Aorta (tissue), 5 donors: ENCODE measurements around the gene AXIN2. TPM values are rescaled to one million over a fixed set of nuclear protein-coding genes. Genes with fewer than 3 reads are reported as not detected.
A peak's percentile ranks its signal among the peaks of the same experiment; 100 is the strongest.

ENCODE experiments used
- ATAC-seq: fragments of 200-7000 bp; cut with Tn5 transposase; one replicate; pipeline ENCODE4 v1.9.1; 2022; ENCODE audit warnings: moderate library complexity; ENCODE audit not compliant: low FRiP score
- DNase-seq, 2 donors: peaks; one replicate each; pipeline ENCODE4 v3.0.0-alpha.2; 2020
- H3K27ac ChIP-seq, 2 donors: one replicate each; pipeline ENCODE4 v1.5.1; 2013; ENCODE audit warnings: low read length in 2 of 2, mild to moderate bottlenecking in 2 of 2, moderate library complexity in 2 of 2, control low read depth in 1 of 2, inconsistent platforms in 1 of 2, low read depth in 1 of 2
- H3K27me3 ChIP-seq, 2 donors: one replicate each; pipeline ENCODE4 v1.6.1; 2013; ENCODE audit warnings: control low read depth in 1 of 2, low read length in 1 of 2, mild to moderate bottlenecking in 1 of 2, moderate library complexity in 1 of 2; ENCODE audit not compliant: insufficient read depth in 2 of 2, control insufficient read depth in 1 of 2
- H3K36me3 ChIP-seq, 2 donors: one replicate each; pipeline ENCODE4 v1.6.1; 2013; ENCODE audit warnings: control low read depth in 1 of 2, low read length in 1 of 2, mild to moderate bottlenecking in 1 of 2; ENCODE audit not compliant: insufficient read depth in 2 of 2, control insufficient read depth in 1 of 2
- H3K4me1 ChIP-seq, 2 donors: one replicate each; pipeline ENCODE4 v1.6.1; 2013; ENCODE audit warnings: low read length in 2 of 2, control low read depth in 1 of 2, mild to moderate bottlenecking in 1 of 2, moderate library complexity in 1 of 2; ENCODE audit not compliant: insufficient read depth in 2 of 2, control insufficient read depth in 1 of 2
- H3K4me3 ChIP-seq, 2 donors: one replicate each; pipeline ENCODE4 v1.5.1; 2013; ENCODE audit warnings: low read length in 2 of 2, control low read depth in 1 of 2, mild to moderate bottlenecking in 1 of 2
- H3K9me3 ChIP-seq: one replicate; pipeline ENCODE4 v1.6.1; 2013; ENCODE audit warnings: mild to moderate bottlenecking, low read length; ENCODE audit not compliant: control insufficient read depth
- WGBS, 2 donors: extraction: QIAGEN DNeasy Blood & Tissue Kit; methylation state at CpG; one replicate each; pipeline ENCODE4 v1.1.7; 2013; 5-methylcytosine and 5-hydroxymethylcytosine counted together
- intact Hi-C, 2 donors: fragments of 100-400 bp; cut with DNase I; formaldehyde crosslinking; loops; one replicate each; pipeline versions ENCODE4 v1.14.2 to v1.15.0; 2022
- polyA plus RNA-seq, 2 donors: library from polyadenylated mRNA; stranded (reverse); fragments of 200-250 nt; gene quantifications; one replicate each; pipeline ENCODE4 v1.2.3, GENCODE V29; 2013
- total RNA-seq, 2 donors: library from RNA; stranded (reverse); fragmentation: NEBNext Ultra II Directional; extraction: Animal tissue kit (Norgen Biotek cat#: 25700); gene quantifications; one replicate each; pipeline ENCODE4 v1.2.1, GENCODE V29; 2021
- donor health status: healthy with polysubstance abuse.
- donor health status: Bipolar disorder and iron deficiency.
- donor health status: DM: no; HTN: no; CAD: no.
- donor health status: DM: no; HTN: no; CAD: no.
- donor health status: DM: yes; HTN: yes; CAD: no.

Gene AXIN2
- total and polyA plus RNA-seq, 4 donors, result 6.3 to 13.8 (median 11.4) TPM

GRCh38 chr17:65504141-65504540 lies 57.3 kb downstream of the AXIN2 start:
- DNase-seq, result no peak
- ATAC-seq, result no peak
- Histone ChIP-seq H3K4me3 (no peak overlapping the region), H3K27me3 (no peaks in the 10 kb centered on the region), H3K27ac (no peak overlapping the region), H3K4me1 (no peaks in the 10 kb centered on the region), H3K9me3 (peaks cover 2% of the 10 kb centered on the region), H3K36me3 (no peaks in the 10 kb centered on the region)
- 37 to 46% methylated on average over 9 of the region's 9 CpGs for WGBS, 2 donors
- intact Hi-C loops, result no loop called here

DNA sequence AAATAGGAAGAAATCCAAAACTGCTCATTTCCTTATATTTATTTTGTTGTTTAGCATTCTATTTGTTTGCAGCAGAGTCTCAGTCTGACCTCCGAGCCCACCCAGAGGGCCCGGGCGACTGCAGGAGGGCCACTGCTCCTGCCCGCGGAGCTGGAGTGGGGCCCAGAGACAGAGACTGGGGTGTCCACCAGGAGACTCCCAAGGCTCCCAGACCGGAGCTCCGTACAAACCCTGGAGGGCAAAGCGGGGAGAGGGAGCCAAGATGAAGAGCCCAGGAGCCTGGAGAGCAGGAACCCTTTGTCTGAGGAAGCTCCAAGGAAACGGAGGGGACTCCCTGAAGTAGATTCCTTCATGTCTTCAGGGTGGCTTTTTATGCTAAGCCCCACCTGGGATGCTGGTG lies 57.9 kb downstream of the AXIN2 start:
- Histone ChIP-seq H3K36me3 (no peaks in the 10 kb centered on the region), H3K4me1 (no peaks in the 10 kb centered on the region), H3K27ac (no peak overlapping the region), H3K9me3 (peaks cover 2% of the 10 kb centered on the region), H3K27me3 (no peaks in the 10 kb centered on the region), H3K4me3 (no peak overlapping the region)
- ATAC-seq (no peak), DNase-seq (no peak)
- 82 to 86% methylated on average over 9 of the region's 9 CpGs for WGBS, 2 donors
- intact Hi-C loops, result no loop called here

DNA sequence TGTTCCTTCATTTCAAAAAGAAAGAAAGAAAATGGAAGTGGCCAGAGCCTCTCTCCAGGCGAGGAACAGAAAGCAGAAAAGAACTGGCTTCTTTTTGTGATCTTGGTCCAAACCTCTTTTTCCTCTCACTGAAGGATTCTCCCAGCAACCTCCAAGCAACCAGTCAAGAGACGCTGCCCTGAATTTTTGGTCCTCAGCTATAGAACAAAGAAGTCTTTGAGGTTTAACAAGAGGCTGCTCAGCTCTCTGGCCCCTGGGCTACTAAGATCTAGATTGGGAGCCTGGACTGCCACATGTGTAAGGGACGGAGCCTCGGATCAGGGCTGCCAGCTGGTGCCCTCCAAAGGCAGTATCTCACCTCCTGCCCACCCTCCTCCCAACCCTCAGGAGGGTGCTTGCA lies 62.6 kb downstream of the AXIN2 start:
- no peaks in the 10 kb centered on the region for H3K36me3 ChIP-seq
- H3K4me1 ChIP-seq, result no peaks in the 10 kb centered on the region
- H3K27me3 ChIP-seq, result no peaks in the 10 kb centered on the region
- intact Hi-C loops, result no loop called here
- ATAC-seq (no peak), DNase-seq (no peak)
- no peak overlapping the region for H3K4me3 ChIP-seq
- no peak overlapping the region for H3K27ac ChIP-seq
- 88 to 93% methylated on average over 4 of the region's 4 CpGs for WGBS, 2 donors
- no peaks in the 10 kb centered on the region for H3K9me3 ChIP-seq

DNA sequence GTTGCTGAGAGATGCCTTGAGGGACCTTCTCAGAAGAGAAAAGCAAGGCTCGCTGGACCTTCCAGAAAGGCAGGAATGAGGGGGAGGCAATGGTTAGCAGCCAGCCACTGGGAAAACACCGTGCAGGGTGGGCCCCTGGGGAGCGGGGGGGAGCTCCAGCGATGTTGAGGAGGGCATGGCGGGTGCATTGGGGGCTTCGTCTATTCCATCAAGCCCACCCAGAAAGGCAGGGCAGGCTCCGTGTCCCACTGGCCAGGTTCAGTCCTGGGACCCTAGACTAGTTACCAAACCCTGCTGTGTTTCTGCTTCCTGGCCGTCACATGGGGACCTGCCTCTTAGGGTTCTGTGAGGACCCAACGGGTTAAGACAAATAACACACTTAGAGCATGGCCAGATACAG lies 64.6 kb downstream of the AXIN2 start:
- Histone ChIP-seq H3K9me3 (no peaks in the 10 kb centered on the region), H3K4me3 (no peak overlapping the region), H3K27ac (no peak overlapping the region), H3K27me3 (no peaks in the 10 kb centered on the region), H3K36me3 (no peaks in the 10 kb centered on the region), H3K4me1 (no peaks in the 10 kb centered on the region)
- intact Hi-C loops, result no loop called here
- 86 to 93% methylated on average over 9 of the region's 9 CpGs for WGBS, 2 donors
- DNase-seq (no peak), ATAC-seq (no peak)

DNA sequence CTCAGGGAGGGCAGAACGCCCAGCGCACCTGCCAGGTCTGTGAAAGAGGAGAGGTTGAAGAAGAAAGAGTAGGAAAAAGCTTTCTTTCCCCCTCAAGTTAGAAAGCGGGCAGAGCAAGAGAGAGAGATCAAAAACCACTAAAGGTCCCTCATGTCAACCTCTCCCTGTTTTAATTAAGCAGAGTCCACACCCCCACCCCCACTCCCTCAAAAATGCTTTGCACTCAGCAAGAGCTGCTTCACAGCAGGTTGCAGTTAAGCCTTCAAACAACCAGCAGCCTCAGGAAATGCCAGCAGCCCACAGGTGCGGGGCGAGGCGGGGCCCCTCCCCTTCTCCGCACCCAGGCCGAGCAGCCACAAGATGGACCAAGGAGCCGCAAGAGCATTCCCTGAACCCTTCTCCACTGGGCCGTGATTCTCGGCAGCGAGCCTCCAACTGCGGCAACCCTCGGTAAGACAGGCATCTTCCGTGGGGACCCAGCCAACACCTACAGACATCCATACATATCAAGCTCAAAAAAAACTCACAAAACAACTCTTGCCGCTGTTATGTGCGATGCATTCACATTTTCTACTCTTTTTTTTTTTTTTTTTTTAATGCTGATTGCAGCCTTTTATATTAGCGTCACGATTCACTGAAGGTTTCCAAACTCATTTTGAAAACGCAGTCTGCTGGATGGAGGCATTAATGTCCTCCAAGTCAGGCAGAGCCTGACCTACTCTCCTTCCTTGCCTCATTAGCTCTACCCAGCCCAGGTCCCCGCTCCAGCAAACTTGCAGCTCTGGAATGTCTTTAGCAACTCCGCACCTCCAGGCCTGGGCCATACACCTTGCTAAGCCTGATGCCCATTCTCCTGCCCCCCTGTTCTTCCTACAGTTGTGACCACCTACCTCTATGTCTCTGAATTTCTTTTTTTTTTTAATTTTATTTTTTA lies 66.1 kb downstream of the AXIN2 start:
- H3K27me3 ChIP-seq, result no peaks in the 10 kb centered on the region
- WGBS, 2 donors, result 46 to 52% methylated on average over 22 of the region's 22 CpGs
- intact Hi-C loops, result no loop called here
- no peaks in the 10 kb centered on the region for H3K36me3 ChIP-seq
- ATAC-seq (no peak), DNase-seq (no peak)
- no peaks in the 10 kb centered on the region for H3K9me3 ChIP-seq
- no peak overlapping the region for H3K4me3 ChIP-seq
- no peak overlapping the region for H3K27ac ChIP-seq
- no peaks in the 10 kb centered on the region for H3K4me1 ChIP-seq

DNA sequence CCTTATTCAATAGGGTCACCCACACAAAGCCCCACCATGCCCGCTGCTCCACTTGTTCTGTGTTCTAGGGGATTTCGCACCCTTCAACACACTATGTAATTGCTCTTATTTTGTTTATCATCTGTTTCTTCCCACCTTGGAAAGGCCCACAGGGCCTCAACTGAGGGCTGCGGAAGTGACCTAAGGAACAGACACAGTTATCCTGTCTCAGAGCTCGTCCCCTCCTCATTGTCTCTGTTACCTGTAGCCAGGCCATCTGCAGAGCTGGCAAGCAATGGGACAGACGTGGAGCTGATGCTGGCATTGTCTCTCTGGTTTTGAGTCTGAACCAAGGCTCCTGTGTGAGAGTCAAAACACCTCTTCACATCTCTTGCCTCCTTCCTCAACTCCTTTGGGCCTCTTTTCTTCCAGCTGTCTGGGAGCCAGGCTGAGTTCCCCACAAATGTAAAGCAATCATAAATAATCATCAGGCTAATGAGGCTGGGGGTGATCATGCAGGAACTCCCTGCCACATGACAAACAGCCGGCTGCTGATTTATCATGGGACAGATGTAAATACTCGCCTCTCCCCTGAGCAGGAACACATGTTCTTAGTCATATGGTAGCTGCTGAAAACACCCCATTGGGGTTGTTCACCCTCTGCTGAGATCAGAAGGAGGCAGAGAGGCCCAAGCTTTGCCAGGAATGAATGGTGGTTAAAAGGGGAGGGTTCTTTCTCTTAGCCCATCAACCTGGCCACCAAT lies 71.9 kb downstream of the AXIN2 start:
- Histone ChIP-seq H3K36me3 (no peaks in the 10 kb centered on the region), H3K27ac (no peak overlapping the region), H3K9me3 (no peaks in the 10 kb centered on the region), H3K4me1 (peaks cover 0 to 5% of the 10 kb centered on the region in 2 donors), H3K27me3 (no peaks in the 10 kb centered on the region), H3K4me3 (no peak overlapping the region)
- DNase-seq (no peak), ATAC-seq (no peak)
- 91% methylated on average over 7 of the region's 7 CpGs for WGBS, 2 donors
- intact Hi-C loops, result no loop called here

- Histone ChIP-seq H3K27me3 (no peaks in the 10 kb centered on the region), H3K4me1 (peaks cover 0 to 5% of the 10 kb centered on the region in 2 donors), H3K9me3 (no peaks in the 10 kb centered on the region), H3K4me3 (no peak overlapping the region), H3K36me3 (no peaks in the 10 kb centered on the region), H3K27ac (no peak overlapping the region)
- 95 to 100% methylated on average over 1 of the region's 1 CpG for WGBS, 2 donors
- ATAC-seq (no peak), DNase-seq (no peak)
- intact Hi-C loops, result no loop called here
These were observed 72.8 kb downstream of the AXIN2 start for GRCh38 chr17:65488665-65489064.

GRCh38 chr17:65487990-65488389 lies 73.5 kb downstream of the AXIN2 start:
- Histone ChIP-seq H3K36me3 (no peaks in the 10 kb centered on the region), H3K4me3 (no peak overlapping the region), H3K9me3 (no peaks in the 10 kb centered on the region), H3K27me3 (no peaks in the 10 kb centered on the region), H3K4me1 (peaks cover 0 to 5% of the 10 kb centered on the region in 2 donors), H3K27ac (no peak overlapping the region)
- ATAC-seq (no peak), DNase-seq (no peak)
- intact Hi-C loops, result no loop called here

DNA sequence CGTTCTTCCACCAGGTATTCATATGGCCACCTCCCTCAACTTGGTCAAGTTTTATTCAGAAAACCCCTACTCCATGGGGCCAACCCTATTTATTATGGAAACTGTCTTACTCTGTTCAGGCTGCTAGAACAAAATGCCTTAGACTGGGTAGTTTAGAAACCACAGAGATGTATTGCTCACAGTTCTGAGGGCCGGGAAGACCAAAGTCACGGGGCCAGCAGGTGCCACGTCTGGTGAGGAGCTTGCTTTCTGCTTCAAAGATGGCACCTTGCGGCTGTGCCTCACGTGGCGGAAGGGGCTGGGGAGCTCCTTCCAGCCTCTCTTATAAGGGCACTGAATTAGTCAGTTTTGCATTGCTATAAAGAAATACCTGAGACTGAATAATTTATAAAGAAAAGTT lies 74.3 kb downstream of the AXIN2 start:
- H3K27me3 ChIP-seq, result no peaks in the 10 kb centered on the region
- H3K4me3 ChIP-seq, result no peak overlapping the region
- no peaks in the 10 kb centered on the region for H3K9me3 ChIP-seq
- DNase-seq (no peak), ATAC-seq (no peak)
- intact Hi-C loops, result no loop called here
- H3K4me1 ChIP-seq, result peaks cover 0 to 5% of the 10 kb centered on the region in 2 donors
- no peaks in the 10 kb centered on the region for H3K36me3 ChIP-seq
- 91 to 94% methylated on average over 7 of the region's 7 CpGs for WGBS, 2 donors
- H3K27ac ChIP-seq, result peak overlapping the region in 1 of 2 donors; percentile 13
